ENCODE results near the gene FBN2.
"Not testable (repeated sequence)": the region's sequence is repeated elsewhere in the genome, so short reads cannot be mapped to it uniquely, and the experiment has no call there.

Gene FBN2

GRCh38 chr5:128357226-128357625, 180.8 kb downstream of the FBN2 start:
- no peak for DNase-seq (ENCODE audit: low read depth)

GRCh38 chr5:128355961-128356360, 182.1 kb downstream of the FBN2 start:
- DNase-seq (ENCODE audit: low read depth), result no peak

GRCh38 chr5:128353441-128354107, 184.5 kb downstream of the FBN2 start:
- no peak for DNase-seq (ENCODE audit: low read depth)

GRCh38 chr5:128350705-128351104, 187.3 kb downstream of the FBN2 start:
- DNase-seq (ENCODE audit: low read depth), result no peak

GRCh38 chr5:128349044-128349858, 188.8 kb downstream of the FBN2 start:
- no peak for DNase-seq (ENCODE audit: low read depth)

- no peak for DNase-seq (ENCODE audit: low read depth)
Measured at GRCh38 chr5:128346038-128346437, 192.0 kb downstream of the FBN2 start.

GRCh38 chr5:128345247-128345646, 192.8 kb downstream of the FBN2 start:
- no peak for DNase-seq (ENCODE audit: low read depth)

- no peak for DNase-seq (ENCODE audit: low read depth)
Measured at GRCh38 chr5:128343168-128343567, 194.9 kb downstream of the FBN2 start.

- no peak for DNase-seq (ENCODE audit: low read depth)
Measured at GRCh38 chr5:128341056-128341455, 197.0 kb downstream of the FBN2 start.

GRCh38 chr5:128340648-128341047, 197.4 kb downstream of the FBN2 start:
- no peak for DNase-seq (ENCODE audit: low read depth)

- no peak for DNase-seq (ENCODE audit: low read depth)
Measured at GRCh38 chr5:128339585-128339984, 198.5 kb downstream of the FBN2 start.

GRCh38 chr5:128338649-128339048, 199.4 kb downstream of the FBN2 start:
- DNase-seq (ENCODE audit: low read depth), result no peak

GRCh38 chr5:128335339-128335738, 202.7 kb downstream of the FBN2 start:
- no peak for DNase-seq (ENCODE audit: low read depth)

- no peak for DNase-seq (ENCODE audit: low read depth)
Measured at GRCh38 chr5:128334010-128334716, 203.9 kb downstream of the FBN2 start.

- DNase-seq (ENCODE audit: low read depth), result no peak
Measured at GRCh38 chr5:128331261-128331660, 206.8 kb downstream of the FBN2 start.

GRCh38 chr5:128329386-128329939, 208.6 kb downstream of the FBN2 start:
- DNase-seq (ENCODE audit: low read depth), result no peak

- no peak for DNase-seq (ENCODE audit: low read depth)
Measured at GRCh38 chr5:128328446-128328845, 209.6 kb downstream of the FBN2 start.

GRCh38 chr5:128328007-128328406, 210.0 kb downstream of the FBN2 start:
- no peak for DNase-seq (ENCODE audit: low read depth)

GRCh38 chr5:128321418-128321817, 216.6 kb downstream of the FBN2 start:
- DNase-seq (ENCODE audit: low read depth), result not testable (repeated sequence)

- DNase-seq (ENCODE audit: low read depth), result no peak
Measured at GRCh38 chr5:128318691-128319090, 219.4 kb downstream of the FBN2 start.

GRCh38 chr5:128317481-128317880, 220.6 kb downstream of the FBN2 start:
- DNase-seq (ENCODE audit: low read depth), result no peak

- no peak for DNase-seq (ENCODE audit: low read depth)
Measured at GRCh38 chr5:128315671-128316070, 222.4 kb downstream of the FBN2 start.

GRCh38 chr5:128305341-128305740, 232.7 kb downstream of the FBN2 start:
- no peak for DNase-seq (ENCODE audit: low read depth)

Data from activated gamma-delta T cell treated with anti-CD3 and anti-CD28 coated beads, Interleukin-2, amount 50 U/mL, for 16 hours (primary cell).